Ishikawa (cell line): ENCODE results near the gene IQGAP1.

Source experiments
- CEBPB ChIP-seq: IDR thresholded peaks from 2 replicates; pipeline ENCODE4 v1.6.1; 2012
- CREB1 ChIP-seq: IDR thresholded peaks from 2 replicates; pipeline ENCODE4 v1.6.1; 2012; ENCODE audit warnings: low read depth
- EGR1 ChIP-seq: IDR thresholded peaks from 2 replicates; pipeline ENCODE4 v1.6.1; 2012
- EP300 ChIP-seq: IDR thresholded peaks from 2 replicates; pipeline ENCODE4 v1.6.1; 2012; ENCODE audit warnings: borderline replicate concordance
- FOXM1 ChIP-seq: IDR thresholded peaks from 2 replicates; pipeline ENCODE4 v1.6.1; 2012; ENCODE audit warnings: low read depth, borderline replicate concordance
- NFIC ChIP-seq: IDR thresholded peaks from 2 replicates; pipeline ENCODE4 v1.6.1; 2012
- RAD21 ChIP-seq: IDR thresholded peaks from 2 replicates; pipeline ENCODE4 v1.6.1; 2012; ENCODE audit warnings: low read depth
- TAF1 ChIP-seq: IDR thresholded peaks from 2 replicates; pipeline ENCODE4 v1.6.1; 2012; ENCODE audit warnings: low read depth, mild to moderate bottlenecking
- TCF12 ChIP-seq: IDR thresholded peaks from 2 replicates; pipeline ENCODE4 v1.6.1; 2012; ENCODE audit warnings: low read depth
- TEAD4 ChIP-seq: IDR thresholded peaks from 2 replicates; pipeline ENCODE4 v1.6.1; 2012
- USF1 ChIP-seq: IDR thresholded peaks from 2 replicates; pipeline ENCODE4 v1.6.1; 2012
- YY1 ChIP-seq: IDR thresholded peaks from 2 replicates; pipeline ENCODE4 v1.6.1; 2012; ENCODE audit warnings: low read depth
- ZBTB7A ChIP-seq: IDR thresholded peaks from 2 replicates; pipeline ENCODE4 v1.6.1; 2012; ENCODE audit warnings: low read depth
- TF ChIP-seq, protein P1 (sequence below): IDR thresholded peaks from 2 replicates; pipeline ENCODE4 v1.6.1; 2012; ENCODE audit warnings: low read depth, mild to moderate bottlenecking
- TF ChIP-seq, protein P2 (sequence below): IDR thresholded peaks from 2 replicates; pipeline ENCODE4 v1.6.1; 2012

IQGAP1 gene

DNA sequence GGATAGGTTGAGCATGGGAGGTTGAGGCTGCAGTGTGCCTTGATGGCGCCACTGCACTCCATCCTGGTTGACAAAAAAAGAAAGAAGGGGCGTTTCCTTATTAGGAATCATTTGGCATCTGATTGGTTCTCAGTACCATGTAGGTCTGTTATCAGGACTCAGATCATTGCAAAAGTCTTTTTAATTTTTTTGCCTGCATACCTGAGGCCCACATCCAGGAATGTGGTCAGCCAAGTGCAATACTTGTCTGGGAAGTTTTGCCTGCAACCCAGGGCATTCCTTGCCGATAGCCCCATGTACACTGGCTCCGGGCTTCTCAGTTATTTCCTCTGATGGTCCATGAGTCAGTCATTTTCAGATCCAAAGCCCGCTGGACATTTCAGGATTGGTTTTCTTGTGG is 91.6 kb downstream of the IQGAP1 start:
- TF ChIP-seq EP300 = peak; percentile 56; the same call in 1 of the 2 replicates
- no peak for TF ChIP-seq YY1
- TF ChIP-seq NFIC = peak; percentile 57; the same call in 1 of the 2 replicates
- TF ChIP-seq CREB1 = no peak
- peak; percentile 23; the same call in 1 of the 2 replicates for TF ChIP-seq RAD21
- no peak for TF ChIP-seq ZBTB7A
- TF ChIP-seq TEAD4 = peak; percentile 98
- no peak for TF ChIP-seq USF1
- no peak for TF ChIP-seq FOXM1
- TF ChIP-seq, protein P1, sequence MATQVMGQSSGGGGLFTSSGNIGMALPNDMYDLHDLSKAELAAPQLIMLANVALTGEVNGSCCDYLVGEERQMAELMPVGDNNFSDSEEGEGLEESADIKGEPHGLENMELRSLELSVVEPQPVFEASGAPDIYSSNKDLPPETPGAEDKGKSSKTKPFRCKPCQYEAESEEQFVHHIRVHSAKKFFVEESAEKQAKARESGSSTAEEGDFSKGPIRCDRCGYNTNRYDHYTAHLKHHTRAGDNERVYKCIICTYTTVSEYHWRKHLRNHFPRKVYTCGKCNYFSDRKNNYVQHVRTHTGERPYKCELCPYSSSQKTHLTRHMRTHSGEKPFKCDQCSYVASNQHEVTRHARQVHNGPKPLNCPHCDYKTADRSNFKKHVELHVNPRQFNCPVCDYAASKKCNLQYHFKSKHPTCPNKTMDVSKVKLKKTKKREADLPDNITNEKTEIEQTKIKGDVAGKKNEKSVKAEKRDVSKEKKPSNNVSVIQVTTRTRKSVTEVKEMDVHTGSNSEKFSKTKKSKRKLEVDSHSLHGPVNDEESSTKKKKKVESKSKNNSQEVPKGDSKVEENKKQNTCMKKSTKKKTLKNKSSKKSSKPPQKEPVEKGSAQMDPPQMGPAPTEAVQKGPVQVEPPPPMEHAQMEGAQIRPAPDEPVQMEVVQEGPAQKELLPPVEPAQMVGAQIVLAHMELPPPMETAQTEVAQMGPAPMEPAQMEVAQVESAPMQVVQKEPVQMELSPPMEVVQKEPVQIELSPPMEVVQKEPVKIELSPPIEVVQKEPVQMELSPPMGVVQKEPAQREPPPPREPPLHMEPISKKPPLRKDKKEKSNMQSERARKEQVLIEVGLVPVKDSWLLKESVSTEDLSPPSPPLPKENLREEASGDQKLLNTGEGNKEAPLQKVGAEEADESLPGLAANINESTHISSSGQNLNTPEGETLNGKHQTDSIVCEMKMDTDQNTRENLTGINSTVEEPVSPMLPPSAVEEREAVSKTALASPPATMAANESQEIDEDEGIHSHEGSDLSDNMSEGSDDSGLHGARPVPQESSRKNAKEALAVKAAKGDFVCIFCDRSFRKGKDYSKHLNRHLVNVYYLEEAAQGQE = no peak
- TF ChIP-seq, protein P2, sequence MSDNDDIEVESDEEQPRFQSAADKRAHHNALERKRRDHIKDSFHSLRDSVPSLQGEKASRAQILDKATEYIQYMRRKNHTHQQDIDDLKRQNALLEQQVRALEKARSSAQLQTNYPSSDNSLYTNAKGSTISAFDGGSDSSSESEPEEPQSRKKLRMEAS = peak; percentile 55
- no peak for TF ChIP-seq EGR1
- peak; percentile 70; the same call in 1 of the 2 replicates for TF ChIP-seq TCF12
- TF ChIP-seq TAF1 = no peak
- peak; percentile 76 for TF ChIP-seq CEBPB

DNA sequence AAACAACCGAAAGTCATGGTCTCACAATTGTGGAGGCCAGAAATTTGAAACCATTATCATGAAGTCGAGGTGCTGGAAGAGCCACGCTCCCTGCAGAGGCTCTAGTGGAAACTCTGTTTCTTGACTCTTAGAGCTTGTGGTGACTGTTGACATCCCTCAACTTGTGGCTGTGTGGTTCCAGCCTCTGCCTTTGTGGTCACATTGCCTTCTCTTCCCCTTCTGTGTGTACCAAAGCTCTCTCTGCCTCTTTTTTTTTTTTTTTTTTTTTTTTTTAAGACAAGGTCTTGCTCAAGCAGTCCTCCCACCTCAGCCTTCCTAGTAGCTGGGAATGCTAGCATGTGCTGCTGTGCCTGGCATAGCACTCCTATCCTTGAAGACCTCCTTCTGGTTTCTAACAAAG is 93.0 kb downstream of the IQGAP1 start:
- TF ChIP-seq CREB1 = no peak
- no peak for TF ChIP-seq NFIC
- no peak for TF ChIP-seq TAF1
- TF ChIP-seq, protein P2 = no peak
- TF ChIP-seq YY1 = no peak
- TF ChIP-seq EGR1 = no peak
- TF ChIP-seq, protein P1 = no peak
- TF ChIP-seq TCF12 = no peak
- no peak for TF ChIP-seq RAD21
- TF ChIP-seq FOXM1 = no peak
- no peak for TF ChIP-seq USF1
- TF ChIP-seq ZBTB7A = no peak
- TF ChIP-seq TEAD4 = no peak
- no peak for TF ChIP-seq CEBPB
- TF ChIP-seq EP300 = no peak

GRCh38 chr15:90482124-90483011 is 94.3 kb downstream of the IQGAP1 start:
- TF ChIP-seq RAD21 = peak; percentile 82
- TF ChIP-seq, protein P2 = no peak

GRCh38 chr15:90483012-90483307 is 94.9 kb downstream of the IQGAP1 start:
- TF ChIP-seq FOXM1 (no peak), CREB1 (no peak), NFIC (no peak), YY1 (no peak), CEBPB (no peak), USF1 (no peak), RAD21 (no peak), TCF12 (no peak), TAF1 (no peak), TEAD4 (no peak), ZBTB7A (no peak)

DNA sequence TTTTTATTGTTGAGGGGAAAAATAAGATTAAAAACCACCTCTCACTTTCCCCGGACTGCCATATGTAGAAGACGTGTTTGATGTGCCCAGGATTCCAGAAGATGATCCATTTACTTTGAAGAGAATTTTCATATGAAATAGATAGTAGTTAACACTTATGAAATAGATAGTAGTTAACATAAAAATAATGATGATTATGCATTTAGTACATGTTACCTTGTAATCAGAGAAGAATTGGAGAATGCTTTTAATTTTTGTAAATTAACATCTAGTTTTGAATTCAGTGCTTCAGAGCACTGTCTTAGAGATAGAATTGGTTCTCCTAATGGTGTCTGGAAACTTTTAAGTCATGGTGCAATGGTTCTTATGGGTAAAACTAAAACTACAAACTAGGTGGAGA is 95.6 kb downstream of the IQGAP1 start:
- TF ChIP-seq FOXM1 = no peak
- no peak for TF ChIP-seq RAD21
- no peak for TF ChIP-seq EGR1
